Dendritic cell treated with granulocyte-macrophage colony-stimulating factor and Interleukin-4, amounts not matched to agents 40 ng/mL and 50 ng/mL, for 4 days (primary cell): ENCODE results near the gene TIGAR.

Source experiments
- H3K27ac Mint-ChIP-seq: one replicate; pipeline ENCODE4 v1.8.0; 2022; ENCODE audit warnings: mild to moderate bottlenecking, mixed read lengths
- H3K27me3 Mint-ChIP-seq: one replicate; pipeline ENCODE4 v1.8.0; 2022; ENCODE audit warnings: mild to moderate bottlenecking, mixed read lengths
- H3K36me3 Mint-ChIP-seq: one replicate; pipeline ENCODE4 v1.8.0; 2022; ENCODE audit warnings: low read depth, mixed read lengths
- H3K4me1 Mint-ChIP-seq: one replicate; pipeline ENCODE4 v1.8.0; 2022; ENCODE audit warnings: low read depth, mixed read lengths
- H3K4me3 Mint-ChIP-seq: one replicate; pipeline ENCODE4 v1.8.0; 2022; ENCODE audit warnings: mild to moderate bottlenecking, moderate library complexity, mixed read lengths
- H3K9me3 Mint-ChIP-seq: one replicate; pipeline ENCODE4 v1.8.0; 2022; ENCODE audit warnings: mixed read lengths
- intact Hi-C: fragments of 100-400 bp; cut with micrococcal nuclease; formaldehyde crosslinking; loops from one replicate; pipeline ENCODE4 v1.15.0; 2022

TIGAR gene

GRCh38 chr12:4386801-4387200, 65.8 kb downstream of the TIGAR start:
- H3K4me3 Mint-ChIP-seq, result no peak overlapping the region
- no peak overlapping the region for H3K27ac Mint-ChIP-seq
- H3K9me3 Mint-ChIP-seq, result no peaks in the 10 kb centered on the region
- no peaks in the 10 kb centered on the region for H3K4me1 Mint-ChIP-seq
- intact Hi-C loops, result no loop called here
- peaks cover 28% of the 10 kb centered on the region for H3K27me3 Mint-ChIP-seq
- H3K36me3 Mint-ChIP-seq, result no peaks in the 10 kb centered on the region

GRCh38 chr12:4387607-4388006, 66.6 kb downstream of the TIGAR start:
- no peaks in the 10 kb centered on the region for H3K36me3 Mint-ChIP-seq
- H3K9me3 Mint-ChIP-seq, result no peaks in the 10 kb centered on the region
- intact Hi-C loops, result no loop called here
- H3K27ac Mint-ChIP-seq, result no peak overlapping the region
- peaks cover 5% of the 10 kb centered on the region for H3K4me1 Mint-ChIP-seq
- H3K27me3 Mint-ChIP-seq, result peaks cover 30% of the 10 kb centered on the region
- no peak overlapping the region for H3K4me3 Mint-ChIP-seq

- Mint-ChIP-seq H3K9me3 (no peaks in the 10 kb centered on the region), H3K4me1 (peaks cover 5% of the 10 kb centered on the region), H3K27me3 (peaks cover 31% of the 10 kb centered on the region), H3K27ac (no peak overlapping the region), H3K36me3 (no peaks in the 10 kb centered on the region), H3K4me3 (no peak overlapping the region)
- intact Hi-C loops, result no loop called here
Measured at GRCh38 chr12:4388032-4388431, 67.0 kb downstream of the TIGAR start.

- no peak overlapping the region for H3K27ac Mint-ChIP-seq
- H3K4me1 Mint-ChIP-seq, result peaks cover 5% of the 10 kb centered on the region
- no peaks in the 10 kb centered on the region for H3K36me3 Mint-ChIP-seq
- intact Hi-C loops, result no loop called here
- H3K4me3 Mint-ChIP-seq, result no peak overlapping the region
- peaks cover 36% of the 10 kb centered on the region for H3K27me3 Mint-ChIP-seq
- no peaks in the 10 kb centered on the region for H3K9me3 Mint-ChIP-seq
Measured at GRCh38 chr12:4388662-4389061, 67.6 kb downstream of the TIGAR start.

GRCh38 chr12:4392223-4392742, 71.3 kb downstream of the TIGAR start:
- Mint-ChIP-seq H3K9me3 (no peaks in the 10 kb centered on the region), H3K27me3 (peaks cover 46% of the 10 kb centered on the region), H3K4me1 (peaks cover 10% of the 10 kb centered on the region), H3K27ac (no peak overlapping the region), H3K36me3 (no peaks in the 10 kb centered on the region), H3K4me3 (no peak overlapping the region)
- intact Hi-C loops, result no loop called here

- Mint-ChIP-seq H3K36me3 (no peaks in the 10 kb centered on the region), H3K4me3 (no peak overlapping the region), H3K4me1 (peaks cover 10% of the 10 kb centered on the region), H3K27ac (no peak overlapping the region), H3K9me3 (no peaks in the 10 kb centered on the region), H3K27me3 (peaks cover 47% of the 10 kb centered on the region)
- intact Hi-C loops, result no loop called here
Measured at GRCh38 chr12:4393211-4393610, 72.2 kb downstream of the TIGAR start.

GRCh38 chr12:4395818-4396217, 74.8 kb downstream of the TIGAR start:
- peaks cover 47% of the 10 kb centered on the region for H3K27me3 Mint-ChIP-seq
- no peaks in the 10 kb centered on the region for H3K9me3 Mint-ChIP-seq
- H3K4me3 Mint-ChIP-seq, result no peak overlapping the region
- intact Hi-C loops, result no loop called here
- no peak overlapping the region for H3K27ac Mint-ChIP-seq
- no peaks in the 10 kb centered on the region for H3K36me3 Mint-ChIP-seq
- H3K4me1 Mint-ChIP-seq, result peaks cover 10% of the 10 kb centered on the region

- H3K4me3 Mint-ChIP-seq, result no peak overlapping the region
- no peaks in the 10 kb centered on the region for H3K36me3 Mint-ChIP-seq
- no peaks in the 10 kb centered on the region for H3K9me3 Mint-ChIP-seq
- intact Hi-C loops, result no loop called here
- H3K4me1 Mint-ChIP-seq, result peaks cover 1% of the 10 kb centered on the region
- H3K27me3 Mint-ChIP-seq, result peaks cover 20% of the 10 kb centered on the region
- H3K27ac Mint-ChIP-seq, result no peak overlapping the region
Measured at GRCh38 chr12:4401117-4401516, 80.1 kb downstream of the TIGAR start.

- no peaks in the 10 kb centered on the region for H3K9me3 Mint-ChIP-seq
- intact Hi-C loops, result no loop called here
- no peak overlapping the region for H3K4me3 Mint-ChIP-seq
- no peak overlapping the region for H3K27ac Mint-ChIP-seq
- H3K27me3 Mint-ChIP-seq, result peaks cover 18% of the 10 kb centered on the region
- H3K36me3 Mint-ChIP-seq, result no peaks in the 10 kb centered on the region
- H3K4me1 Mint-ChIP-seq, result no peaks in the 10 kb centered on the region
Measured at GRCh38 chr12:4402996-4403395, 82.0 kb downstream of the TIGAR start.
